HEK293 (cell line): ENCODE results near the gene TPST1.

ENCODE experiments used
- ZNF112 ChIP-seq: fragments of 450-650 bp; formaldehyde crosslinking; IDR thresholded peaks from 2 replicates; pipeline ENCODE4 v1.5.0; 2017; ENCODE audit warnings: missing biosample characterization, missing genetic modification characterization
- TF ChIP-seq, protein P1 (sequence below): fragments of 450-650 bp; formaldehyde crosslinking; IDR thresholded peaks from 2 replicates; pipeline ENCODE4 v1.5.1; 2016; ENCODE audit warnings: missing biosample characterization, missing genetic modification characterization
- TF ChIP-seq, protein P2 (sequence below): fragments of 450-650 bp; formaldehyde crosslinking; IDR thresholded peaks from 2 replicates; pipeline ENCODE4 v1.5.1; 2017; ENCODE audit warnings: missing biosample characterization, missing genetic modification characterization

DNA sequence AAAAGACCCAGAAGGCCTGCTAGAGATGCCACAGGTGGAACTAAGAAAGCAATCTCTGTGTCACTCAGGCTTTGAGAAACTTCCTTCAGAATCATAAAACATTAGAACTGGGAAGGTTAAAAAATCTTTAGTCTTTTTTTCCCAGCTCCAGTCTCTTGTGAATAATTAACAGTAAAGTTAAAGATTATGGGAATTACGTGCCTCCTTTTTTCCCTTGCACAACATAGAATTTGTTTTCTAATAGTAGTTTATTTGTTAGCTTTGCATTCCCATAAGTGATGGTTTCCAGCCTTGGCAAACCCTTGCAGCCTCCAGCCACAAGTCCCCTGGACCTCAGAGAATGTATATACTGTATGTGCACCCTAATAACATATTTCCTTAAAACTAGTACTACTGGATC, 128.3 kb downstream of the TPST1 start:
- TF ChIP-seq, protein P1, sequence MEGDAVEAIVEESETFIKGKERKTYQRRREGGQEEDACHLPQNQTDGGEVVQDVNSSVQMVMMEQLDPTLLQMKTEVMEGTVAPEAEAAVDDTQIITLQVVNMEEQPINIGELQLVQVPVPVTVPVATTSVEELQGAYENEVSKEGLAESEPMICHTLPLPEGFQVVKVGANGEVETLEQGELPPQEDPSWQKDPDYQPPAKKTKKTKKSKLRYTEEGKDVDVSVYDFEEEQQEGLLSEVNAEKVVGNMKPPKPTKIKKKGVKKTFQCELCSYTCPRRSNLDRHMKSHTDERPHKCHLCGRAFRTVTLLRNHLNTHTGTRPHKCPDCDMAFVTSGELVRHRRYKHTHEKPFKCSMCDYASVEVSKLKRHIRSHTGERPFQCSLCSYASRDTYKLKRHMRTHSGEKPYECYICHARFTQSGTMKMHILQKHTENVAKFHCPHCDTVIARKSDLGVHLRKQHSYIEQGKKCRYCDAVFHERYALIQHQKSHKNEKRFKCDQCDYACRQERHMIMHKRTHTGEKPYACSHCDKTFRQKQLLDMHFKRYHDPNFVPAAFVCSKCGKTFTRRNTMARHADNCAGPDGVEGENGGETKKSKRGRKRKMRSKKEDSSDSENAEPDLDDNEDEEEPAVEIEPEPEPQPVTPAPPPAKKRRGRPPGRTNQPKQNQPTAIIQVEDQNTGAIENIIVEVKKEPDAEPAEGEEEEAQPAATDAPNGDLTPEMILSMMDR (tag by site-specific recombination) = no peak
- TF ChIP-seq, protein P2, sequence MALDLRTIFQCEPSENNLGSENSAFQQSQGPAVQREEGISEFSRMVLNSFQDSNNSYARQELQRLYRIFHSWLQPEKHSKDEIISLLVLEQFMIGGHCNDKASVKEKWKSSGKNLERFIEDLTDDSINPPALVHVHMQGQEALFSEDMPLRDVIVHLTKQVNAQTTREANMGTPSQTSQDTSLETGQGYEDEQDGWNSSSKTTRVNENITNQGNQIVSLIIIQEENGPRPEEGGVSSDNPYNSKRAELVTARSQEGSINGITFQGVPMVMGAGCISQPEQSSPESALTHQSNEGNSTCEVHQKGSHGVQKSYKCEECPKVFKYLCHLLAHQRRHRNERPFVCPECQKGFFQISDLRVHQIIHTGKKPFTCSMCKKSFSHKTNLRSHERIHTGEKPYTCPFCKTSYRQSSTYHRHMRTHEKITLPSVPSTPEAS (tag by site-specific recombination) = no peak
- no peak for TF ChIP-seq ZNF112 (tag by site-specific recombination)
